Measurements from ENCODE around the gene EEPD1.

- TF ChIP-seq CTCF (IDR thresholded peaks at IDR 0.05) = no peak
- TF ChIP-seq POLR2A (IDR thresholded peaks at IDR 0.05) = no peak
Observed at GRCh38 chr7:36118344-36118743, 34.7 kb upstream of the EEPD1 start.

All from Peyer's patch (tissue), 4 donors.